Measurements from ENCODE around the gene RPL13A.
"Not testable (repeated sequence)": the region's sequence is repeated elsewhere in the genome, so short reads cannot be mapped to it uniquely, and the experiment has no call there.

Gene RPL13A

GRCh38 chr19:49487277-49488045 lies at the start of gene RPL13A:
Gene RPL13A, plus strand, starts transcription at chr19:49487608. Its CDS starts 22 bp downstream, at chr19:49487630.
- DNase-seq (ENCODE audit: low read depth in 2 of 2), result peak; percentile 99 to 100

- no peak for DNase-seq (ENCODE audit: low read depth in 2 of 2)
Observed at GRCh38 chr19:49438261-49438660, 49.1 kb upstream of the RPL13A start.

- DNase-seq (ENCODE audit: low read depth in 2 of 2), result no peak
Observed at GRCh38 chr19:49439836-49440235, 47.6 kb upstream of the RPL13A start.

GRCh38 chr19:49440439-49441209 lies 46.8 kb upstream of the RPL13A start:
- DNase-seq (ENCODE audit: low read depth in 2 of 2), result no peak

GRCh38 chr19:49441210-49441959 lies 46.0 kb upstream of the RPL13A start, which contains the start of gene SLC17A7:
Gene SLC17A7, minus strand, starts transcription at chr19:49441527. Its CDS starts 148 bp downstream, at chr19:49441379.
- no peak for DNase-seq (ENCODE audit: low read depth in 2 of 2)

- no peak for DNase-seq (ENCODE audit: low read depth in 2 of 2)
Observed at GRCh38 chr19:49441960-49442350, 45.5 kb upstream of the RPL13A start.

GRCh38 chr19:49442354-49442753 lies 45.1 kb upstream of the RPL13A start:
- no peak for DNase-seq (ENCODE audit: low read depth in 2 of 2)

- peak in 1 of 2 donors; percentile 39 for DNase-seq (ENCODE audit: low read depth in 2 of 2)
Observed at GRCh38 chr19:49442771-49443365, 44.5 kb upstream of the RPL13A start.

GRCh38 chr19:49443366-49444099 lies 43.9 kb upstream of the RPL13A start:
- DNase-seq (ENCODE audit: low read depth in 2 of 2), result peak; percentile 87 to 88

GRCh38 chr19:49444100-49444700 lies 43.2 kb upstream of the RPL13A start:
- not testable (repeated sequence) for DNase-seq (ENCODE audit: low read depth in 2 of 2)

GRCh38 chr19:49445997-49446396 lies 41.4 kb upstream of the RPL13A start:
- no peak for DNase-seq (ENCODE audit: low read depth in 2 of 2)

GRCh38 chr19:49447485-49448431 lies 39.6 kb upstream of the RPL13A start:
- no peak for DNase-seq (ENCODE audit: low read depth in 2 of 2)

- DNase-seq (ENCODE audit: low read depth in 2 of 2), result no peak
Observed at GRCh38 chr19:49448432-49448786, 39.0 kb upstream of the RPL13A start.

- DNase-seq (ENCODE audit: low read depth in 2 of 2), result no peak
Observed at GRCh38 chr19:49450405-49450804, 37.0 kb upstream of the RPL13A start.

GRCh38 chr19:49451430-49452181 lies 35.8 kb upstream of the RPL13A start, which contains the start of gene PIH1D1:
Gene PIH1D1, minus strand, starts transcription at chr19:49451814. Its CDS starts 240 bp downstream, at chr19:49451574.
- DNase-seq (ENCODE audit: low read depth in 2 of 2), result peak; percentile 90 to 96

GRCh38 chr19:49453013-49453756 lies 34.2 kb upstream of the RPL13A start, which contains the start of gene ALDH16A1:
Gene ALDH16A1, plus strand, starts transcription at chr19:49453225. Its CDS starts 107 bp downstream, at chr19:49453332.
- DNase-seq (ENCODE audit: low read depth in 2 of 2), result peak; percentile 95 to 97

- DNase-seq (ENCODE audit: low read depth in 2 of 2), result no peak
Observed at GRCh38 chr19:49453757-49454240, 33.6 kb upstream of the RPL13A start.

GRCh38 chr19:49455773-49456172 lies 31.6 kb upstream of the RPL13A start:
- no peak for DNase-seq (ENCODE audit: low read depth in 2 of 2)
